Measurements from ENCODE around the gene TALDO1.

The TALDO1 gene

GRCh38 chr11:788953-789940 lies 42.0 kb downstream of the TALDO1 start:
- no peak for DNase-seq

GRCh38 chr11:789943-790342 lies 42.7 kb downstream of the TALDO1 start, which contains the start of gene CEND1:
Gene CEND1 (minus strand): TSS chr11:790090. CDS start chr11:788576, 1,514 bp downstream.
- DNase-seq: peak in 1 of 2 experiments; percentile 34

GRCh38 chr11:790721-791564 lies 43.7 kb downstream of the TALDO1 start:
- no peak for DNase-seq

GRCh38 chr11:791658-792534 lies 44.6 kb downstream of the TALDO1 start:
- DNase-seq: no peak

- no peak for DNase-seq
Measured at GRCh38 chr11:792535-792821, 45.2 kb downstream of the TALDO1 start.

- peak in 1 of 2 experiments; percentile 43 for DNase-seq
Measured at GRCh38 chr11:792873-793272, 45.6 kb downstream of the TALDO1 start.

- DNase-seq: no peak
Measured at GRCh38 chr11:793556-793955, 46.3 kb downstream of the TALDO1 start.

GRCh38 chr11:794013-794765 lies 46.9 kb downstream of the TALDO1 start:
- no peak for DNase-seq

- DNase-seq: no peak
Measured at GRCh38 chr11:794766-795633, 47.7 kb downstream of the TALDO1 start.

- DNase-seq: peak; percentile 49 to 86
Measured at GRCh38 chr11:795634-796564, 48.6 kb downstream of the TALDO1 start.

GRCh38 chr11:796565-797295 lies 49.5 kb downstream of the TALDO1 start:
- no peak for DNase-seq

GRCh38 chr11:797296-798092 lies 50.2 kb downstream of the TALDO1 start:
- peak; percentile 77 to 83 for DNase-seq

- peak; percentile 58 to 78 for DNase-seq
Measured at GRCh38 chr11:798093-798713, 50.9 kb downstream of the TALDO1 start, which contains the start of gene SLC25A22. Gene SLC25A22 (minus strand): TSS chr11:798281. CDS start chr11:795006, 3,275 bp downstream.

- no peak for DNase-seq
Measured at GRCh38 chr11:799641-800316, 52.5 kb downstream of the TALDO1 start.

- DNase-seq: no peak
Measured at GRCh38 chr11:800473-800872, 53.2 kb downstream of the TALDO1 start.

- no peak for DNase-seq
Measured at GRCh38 chr11:801097-801780, 54.0 kb downstream of the TALDO1 start.

Data from NCI-H187 (cell line).